Ovary (tissue), 9 donors: ENCODE measurements around the gene LYRM9. TPM values are rescaled to one million over a fixed set of nuclear protein-coding genes. Genes with fewer than 3 reads are reported as not detected.

Experiments
- DNase-seq, 5 donors: peaks; one replicate each; pipeline ENCODE4 v3.0.0-alpha.2; 2019 to 2020
- H3K27ac ChIP-seq, 2 donors: fragments of 200-600 bp; one replicate each; pipeline versions ENCODE4 v1.5.1 to v1.8.0; 2019 to 2022
- H3K27me3 ChIP-seq: fragments of 200-600 bp; one replicate; pipeline ENCODE4 v1.8.0; 2022
- H3K36me3 ChIP-seq: fragments of 200-600 bp; sonication (generic); one replicate; pipeline ENCODE4 v1.5.1; 2019
- H3K4me1 ChIP-seq: one replicate; pipeline ENCODE4 v1.8.1; 2013; ENCODE audit warnings: mild to moderate bottlenecking, moderate library complexity; ENCODE audit not compliant: insufficient read depth
- H3K4me3 ChIP-seq: fragments of 200-600 bp; sonication (generic); one replicate; pipeline ENCODE4 v1.5.1; 2017
- H3K9me3 ChIP-seq, 2 donors: fragments of 200-600 bp in 1 of 2; sonication (generic) in 1 of 2; one replicate each; pipeline versions ENCODE4 v1.5.1 to v1.8.1; 2013 to 2019; ENCODE audit warnings: mild to moderate bottlenecking in 1 of 2, moderate library complexity in 1 of 2
- CTCF ChIP-seq, 3 donors: fragments of 450-650 bp in 2 of 3; fragments of 200-600 bp in 1 of 3; IDR thresholded peaks; one replicate each; pipeline versions ENCODE4 v1.5.1 to v1.8.0; 2016 to 2022; ENCODE audit warnings: antibody characterized with exemption in 3 of 3, mild to moderate bottlenecking in 1 of 3
- EP300 ChIP-seq: sonication (generic); formaldehyde crosslinking; IDR thresholded peaks from one replicate; pipeline ENCODE4 v1.6.1; 2017; ENCODE audit warnings: antibody characterized with exemption
- POLR2A ChIP-seq: fragments of 450-650 bp; IDR thresholded peaks from one replicate; pipeline ENCODE4 v1.6.1; 2017; ENCODE audit warnings: antibody characterized with exemption, mild to moderate bottlenecking, moderate library complexity
- WGBS, 3 donors: extraction: QIAGEN DNeasy Blood & Tissue Kit in 1 of 3; methylation state at CpG; one replicate each; pipeline versions ENCODE4 v1.1.5 to v1.1.7; 2013 to 2017; 5-methylcytosine and 5-hydroxymethylcytosine counted together
- intact Hi-C, 4 donors: fragments of 100-400 bp; cut with DNase I; formaldehyde crosslinking; loops; one replicate each; pipeline versions ENCODE4 v1.11.0 to v1.15.1; 2022 to 2023
- polyA plus RNA-seq, 2 donors: library from polyadenylated mRNA; stranded (reverse); fragments of 200-250 nt in 1 of 2; fragments of 350-450 nt in 1 of 2; fragmentation: Illumina TruSeq in 1 of 2; extraction: RNeasy Lipid Tissue Mini Kit (QIAGEN cat#74804) in 1 of 2; gene quantifications; one replicate each; pipeline ENCODE4 v1.2.3, GENCODE V29; 2013 to 2014
- total RNA-seq, 7 donors: library from RNA; depleted of rRNA in 2 of 7; stranded (reverse); fragments of >200 nt in 2 of 7; fragmentation: NEBNext Ultra II Directional in 3 of 7; extraction: Animal tissue kit (Norgen Biotek cat#: 25700) in 3 of 7; gene quantifications; one replicate each; pipeline versions ENCODE4 v1.1.0 to v1.2.4, GENCODE V29; 2016 to 2023
- donor health status: DM: no; HTN: no; CAD: no; lungs with moderate emphysema.
- donor health status: DM: no; HTN: no; CAD: no.
- donor health status: Bipolar disorder and iron deficiency.
- donor health status: DM: yes; HTN: yes; CAD: no.
- donor health status: DM: no; HTN: no; CAD: no.
- donor health status: DM: yes; HTN: yes; CAD: no.

LYRM9 gene
- total and polyA plus RNA-seq, 9 donors: 17.5 to 39.8 (median 20.5) TPM

GRCh38 chr17:27858621-27859305 is 34.4 kb downstream of the LYRM9 start:
- Histone ChIP-seq H3K4me3 (no peak overlapping the region), H3K36me3 (no peaks in the 10 kb centered on the region), H3K27ac (no peak overlapping the region), H3K9me3 (no peaks in the 10 kb centered on the region), H3K4me1 (no peaks in the 10 kb centered on the region), H3K27me3 (no peaks in the 10 kb centered on the region)
- DNase-seq: no peak
- WGBS, 3 donors: 92 to 94% (median 94%) methylated on average over 6 of the region's 6 CpGs
- intact Hi-C loops: no loop called here
- TF ChIP-seq POLR2A: no peak
- no peak for TF ChIP-seq EP300
- no peak for TF ChIP-seq CTCF (IDR thresholded peaks at IDR 0.05)

- no peak overlapping the region for H3K4me3 ChIP-seq
- H3K4me1 ChIP-seq: no peaks in the 10 kb centered on the region
- intact Hi-C loops: no loop called here
- DNase-seq: no peak
- no peaks in the 10 kb centered on the region for H3K27me3 ChIP-seq
- H3K36me3 ChIP-seq: no peaks in the 10 kb centered on the region
- 50 to 66% (median 50%) methylated on average over 5 of the region's 5 CpGs for WGBS, 3 donors
- H3K9me3 ChIP-seq: no peaks in the 10 kb centered on the region
- H3K27ac ChIP-seq: no peak overlapping the region
- TF ChIP-seq CTCF (IDR thresholded peaks at IDR 0.05): no peak
- no peak for TF ChIP-seq EP300
- no peak for TF ChIP-seq POLR2A
These were observed 36.3 kb downstream of the LYRM9 start for GRCh38 chr17:27856676-27857432.

GRCh38 chr17:27855454-27855853 is 37.7 kb downstream of the LYRM9 start:
- no peak for TF ChIP-seq EP300
- no peak for TF ChIP-seq POLR2A
- no peak for TF ChIP-seq CTCF (IDR thresholded peaks at IDR 0.05)
- H3K27me3 ChIP-seq: no peaks in the 10 kb centered on the region
- no peak for DNase-seq
- H3K27ac ChIP-seq: no peak overlapping the region
- intact Hi-C loops: no loop called here
- no peaks in the 10 kb centered on the region for H3K36me3 ChIP-seq
- WGBS, 3 donors: 95 to 97% (median 95%) methylated on average over 3 of the region's 3 CpGs
- H3K4me1 ChIP-seq: no peaks in the 10 kb centered on the region
- H3K9me3 ChIP-seq: no peaks in the 10 kb centered on the region
- no peak overlapping the region for H3K4me3 ChIP-seq

GRCh38 chr17:27854163-27854562 is 39.0 kb downstream of the LYRM9 start:
- Histone ChIP-seq H3K4me3 (no peak overlapping the region), H3K27me3 (no peaks in the 10 kb centered on the region), H3K9me3 (no peaks in the 10 kb centered on the region), H3K4me1 (no peaks in the 10 kb centered on the region), H3K27ac (no peak overlapping the region), H3K36me3 (no peaks in the 10 kb centered on the region)
- intact Hi-C loops: no loop called here
- WGBS, 3 donors: 69 to 88% (median 72%) methylated on average over 5 of the region's 5 CpGs
- DNase-seq: no peak
- no peak for TF ChIP-seq POLR2A
- no peak for TF ChIP-seq CTCF (IDR thresholded peaks at IDR 0.05)
- no peak for TF ChIP-seq EP300
